KOPT-K1 (cell line): ENCODE measurements around the gene TULP3.

ENCODE experiments used
- H3K27ac ChIP-seq: fragments of 200-600 bp; sonication (generic); 2 replicates; pipeline ENCODE4 v1.5.1; 2016; ENCODE audit warnings: antibody characterized with exemption, mild to moderate bottlenecking, low read depth, low read length; ENCODE audit not compliant: poor library complexity, severe bottlenecking
- H3K36me3 ChIP-seq: fragments of 200-600 bp; sonication (generic); 2 replicates; pipeline ENCODE4 v1.5.1; 2017; ENCODE audit warnings: antibody characterized with exemption, mild to moderate bottlenecking, low read length, moderate library complexity; ENCODE audit not compliant: insufficient read depth
- H3K9me3 ChIP-seq: fragments of 200-600 bp; sonication (generic); 2 replicates; pipeline ENCODE4 v1.5.1; 2017; ENCODE audit warnings: antibody characterized with exemption, low read length, mild to moderate bottlenecking; ENCODE audit not compliant: insufficient read depth, poor library complexity, severe bottlenecking

Gene TULP3

DNA sequence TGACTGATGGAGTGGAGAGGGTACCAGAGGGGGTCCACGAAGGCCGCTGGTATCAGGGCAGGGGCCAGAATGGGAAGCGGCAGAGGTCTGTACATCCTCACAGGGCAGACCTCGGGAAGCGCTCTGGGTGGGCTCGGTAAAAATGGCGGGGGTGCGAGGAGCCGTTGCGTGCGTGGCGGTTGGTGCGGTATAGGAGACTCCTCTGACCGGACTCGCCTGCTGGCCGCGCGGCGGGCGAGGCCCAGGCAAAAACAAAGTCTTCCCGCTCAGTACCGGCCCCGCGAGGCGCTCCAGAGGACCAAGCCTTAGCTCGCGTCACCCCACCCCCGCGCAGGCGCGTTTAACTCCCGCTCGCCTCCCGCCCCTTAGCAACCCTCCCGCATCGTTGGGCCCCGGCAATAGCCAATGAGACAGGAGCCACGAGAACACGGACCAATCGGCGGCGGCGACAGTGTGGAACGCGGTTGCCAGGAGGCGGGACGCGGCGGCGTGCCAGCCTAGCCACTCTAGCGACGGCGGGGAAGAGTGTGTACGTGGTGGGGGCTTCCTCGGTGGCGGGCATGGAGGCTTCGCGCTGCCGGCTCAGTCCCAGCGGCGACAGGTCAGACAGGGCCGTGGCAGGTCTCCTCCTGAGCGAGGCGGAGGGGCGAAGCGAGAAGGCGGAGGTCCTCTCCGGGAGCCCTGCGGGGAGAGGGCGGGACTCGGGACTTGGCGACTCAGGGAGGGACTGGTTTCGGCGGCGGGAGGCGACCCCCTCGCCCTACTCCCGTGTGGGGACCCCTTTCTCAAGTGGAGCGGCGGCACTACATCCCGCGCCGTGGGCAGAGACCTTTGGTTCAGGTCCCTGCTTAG lies at the start of gene TULP3:
TULP3 (plus strand) TSS at position 504 of the 852 bp plus-strand sequence; CDS start at position 561, 57 bp downstream.
- H3K36me3 ChIP-seq, result peaks cover 40% of the 10 kb centered on the region
- no peaks in the 10 kb centered on the region for H3K9me3 ChIP-seq
- H3K27ac ChIP-seq, result peak within 1 kb of the TSS; percentile 77

DNA sequence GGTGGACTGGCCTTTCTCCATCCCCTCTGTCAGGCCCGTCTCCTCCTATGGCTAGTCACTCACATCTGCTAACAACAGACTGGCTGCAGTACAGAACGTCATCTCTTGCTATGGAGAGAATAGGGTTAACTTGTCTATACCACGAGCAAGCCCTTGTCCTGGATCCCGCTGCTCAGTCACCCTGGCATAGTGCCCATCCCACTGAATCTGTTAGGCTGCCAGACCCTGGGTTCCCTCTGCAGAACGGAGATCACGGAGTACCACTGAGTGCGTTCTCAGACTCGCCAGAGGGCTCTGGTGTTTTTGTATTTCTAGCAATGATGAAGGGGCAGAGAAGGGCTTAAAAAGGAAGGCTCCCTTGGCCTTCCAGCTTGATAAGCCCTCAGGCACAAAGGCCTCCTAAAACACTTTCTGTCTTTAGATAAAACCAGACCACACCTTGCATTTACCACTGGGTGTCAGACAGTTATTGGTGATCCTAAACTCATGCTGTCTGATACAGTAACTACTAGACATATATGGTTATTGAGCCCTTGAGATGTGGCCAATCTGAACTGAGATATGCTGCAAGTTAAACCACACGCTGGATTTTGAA lies 49.5 kb upstream of the TULP3 start:
- H3K36me3 ChIP-seq, result peaks cover 53% of the 10 kb centered on the region
- H3K27ac ChIP-seq, result no peak overlapping the region
- H3K9me3 ChIP-seq, result no peaks in the 10 kb centered on the region

DNA sequence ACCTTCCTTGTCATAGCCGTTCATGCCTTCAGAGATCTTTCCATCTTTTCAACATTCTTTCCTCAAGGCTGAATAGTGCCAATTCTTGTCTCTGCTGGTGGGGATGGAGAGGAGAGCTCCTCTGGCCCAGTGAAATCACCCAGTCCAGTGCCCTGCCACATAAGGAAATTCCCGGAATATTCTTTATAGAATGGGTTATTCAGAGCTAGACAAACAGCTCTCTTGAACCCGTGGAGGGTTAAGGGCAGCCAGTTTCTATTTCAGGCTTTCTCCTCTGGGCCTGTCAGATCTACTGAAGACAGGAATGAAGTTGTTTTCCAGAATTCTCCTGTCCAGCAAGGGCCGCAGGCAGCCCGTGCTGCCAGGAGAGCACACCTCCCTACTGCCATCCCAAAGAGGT lies 47.7 kb upstream of the TULP3 start:
- Histone ChIP-seq H3K36me3 (peaks cover 48% of the 10 kb centered on the region), H3K27ac (no peak overlapping the region), H3K9me3 (no peaks in the 10 kb centered on the region)

DNA sequence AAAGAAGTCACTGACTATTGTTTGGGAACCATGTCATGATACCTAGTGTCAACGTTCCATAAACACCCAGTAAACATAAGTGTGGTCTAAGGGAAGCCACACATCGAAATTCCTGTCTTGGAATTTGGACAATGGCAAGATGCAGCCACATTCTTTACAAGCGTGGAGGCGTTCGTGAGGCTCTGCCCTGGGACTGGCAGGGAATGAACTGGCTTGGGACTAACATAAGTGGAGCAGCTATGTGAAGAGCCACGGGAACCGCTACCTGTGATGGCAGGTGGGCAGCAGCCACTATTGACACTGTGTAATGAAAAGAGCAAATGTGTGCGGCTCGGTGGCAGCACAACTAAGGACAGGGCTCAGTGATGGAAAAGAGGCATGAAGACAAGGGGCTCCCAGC lies 45.9 kb upstream of the TULP3 start:
- Histone ChIP-seq H3K27ac (no peak overlapping the region), H3K36me3 (peaks cover 31% of the 10 kb centered on the region)

GRCh38 chr12:2845280-2845679 lies 45.4 kb upstream of the TULP3 start:
- peaks cover 29% of the 10 kb centered on the region for H3K36me3 ChIP-seq
- H3K9me3 ChIP-seq, result no peaks in the 10 kb centered on the region
- H3K27ac ChIP-seq, result no peak overlapping the region

More for the DNA sequence above, 45.9 kb upstream of the TULP3 start:
- H3K9me3 ChIP-seq, result no peaks in the 10 kb centered on the region

DNA sequence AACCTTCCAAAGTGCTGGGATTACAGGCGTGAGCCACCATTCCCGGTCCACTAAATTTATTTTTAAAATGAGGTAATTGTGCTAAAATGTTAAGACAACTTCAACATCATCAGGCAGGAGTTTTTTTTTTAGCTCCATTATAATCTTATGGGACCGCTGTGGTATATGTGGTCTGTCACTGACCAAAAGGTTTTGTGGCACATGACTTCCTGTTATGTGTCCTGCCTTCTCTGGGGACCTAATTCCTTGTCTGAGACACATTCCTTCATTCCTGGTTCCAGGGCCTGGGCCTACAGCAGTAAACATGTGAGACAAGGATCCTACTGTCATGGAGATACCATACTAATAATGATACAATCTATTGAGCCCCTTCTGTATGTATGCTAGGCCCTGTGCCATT lies 38.8 kb upstream of the TULP3 start:
- Histone ChIP-seq H3K9me3 (no peaks in the 10 kb centered on the region), H3K27ac (no peak overlapping the region), H3K36me3 (peaks cover 16% of the 10 kb centered on the region; the same call in 1 of the 2 replicates)

DNA sequence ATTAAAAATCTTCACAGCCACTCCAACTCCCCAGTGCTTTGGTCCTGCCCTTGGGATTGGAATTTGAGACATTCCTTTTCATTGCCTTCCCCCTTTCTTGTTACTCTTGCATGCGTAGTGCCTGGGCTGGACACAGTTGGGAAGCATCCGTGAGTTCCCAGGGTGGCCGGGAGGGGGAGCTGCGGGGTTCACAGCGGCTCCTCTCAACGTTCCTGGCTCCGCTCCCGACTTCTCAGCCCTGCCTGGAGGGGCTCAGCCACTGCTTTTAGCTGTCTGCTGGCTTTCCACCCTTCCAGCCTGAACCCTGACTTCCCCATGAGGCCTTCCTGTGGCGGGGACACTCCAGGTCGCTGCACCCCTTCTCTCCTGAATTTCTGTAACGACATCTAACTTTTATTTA lies 37.1 kb upstream of the TULP3 start:
- Histone ChIP-seq H3K9me3 (no peaks in the 10 kb centered on the region), H3K27ac (no peak overlapping the region), H3K36me3 (peaks cover 33% of the 10 kb centered on the region)

- Histone ChIP-seq H3K27ac (no peak overlapping the region), H3K9me3 (no peaks in the 10 kb centered on the region), H3K36me3 (peaks cover 46% of the 10 kb centered on the region)
These were observed 35.8 kb upstream of the TULP3 start for GRCh38 chr12:2854669-2855453.

- H3K36me3 ChIP-seq, result peaks cover 53% of the 10 kb centered on the region
- H3K9me3 ChIP-seq, result no peaks in the 10 kb centered on the region
- H3K27ac ChIP-seq, result no peak overlapping the region
These were observed 35.1 kb upstream of the TULP3 start for GRCh38 chr12:2855546-2855945.

GRCh38 chr12:2856051-2856450 lies 34.6 kb upstream of the TULP3 start:
- Histone ChIP-seq H3K9me3 (no peaks in the 10 kb centered on the region), H3K36me3 (peaks cover 58% of the 10 kb centered on the region), H3K27ac (no peak overlapping the region)

DNA sequence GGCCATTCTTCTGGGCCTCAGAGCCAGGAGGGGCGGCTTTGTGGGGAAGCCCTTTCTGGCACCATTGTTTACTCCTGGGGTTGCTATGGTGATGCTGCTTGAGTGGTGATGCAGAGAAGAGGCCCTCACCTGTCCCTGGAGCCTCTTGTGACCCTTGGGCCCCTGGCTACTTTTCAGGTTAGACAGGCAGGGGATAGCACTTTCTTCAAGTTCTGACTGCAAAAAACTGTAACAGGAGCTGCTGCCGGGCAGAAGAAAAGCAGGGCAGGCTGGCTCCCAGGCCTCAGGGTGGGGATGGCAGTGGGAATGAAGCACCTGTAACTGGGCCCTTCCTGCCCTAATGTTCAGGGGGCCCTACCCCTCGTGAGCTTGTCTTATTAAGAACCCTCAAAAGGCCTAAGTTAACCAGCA lies 33.7 kb upstream of the TULP3 start, which contains the start of gene TEX52:
TEX52 (minus strand) TSS at position 19 of the 411 bp plus-strand sequence; CDS start at position 6, 13 bp downstream.
- H3K27ac ChIP-seq, result no peak within 1 kb of the TSS
- no peaks in the 10 kb centered on the region for H3K9me3 ChIP-seq
- H3K36me3 ChIP-seq, result peaks cover 63% of the 10 kb centered on the region

DNA sequence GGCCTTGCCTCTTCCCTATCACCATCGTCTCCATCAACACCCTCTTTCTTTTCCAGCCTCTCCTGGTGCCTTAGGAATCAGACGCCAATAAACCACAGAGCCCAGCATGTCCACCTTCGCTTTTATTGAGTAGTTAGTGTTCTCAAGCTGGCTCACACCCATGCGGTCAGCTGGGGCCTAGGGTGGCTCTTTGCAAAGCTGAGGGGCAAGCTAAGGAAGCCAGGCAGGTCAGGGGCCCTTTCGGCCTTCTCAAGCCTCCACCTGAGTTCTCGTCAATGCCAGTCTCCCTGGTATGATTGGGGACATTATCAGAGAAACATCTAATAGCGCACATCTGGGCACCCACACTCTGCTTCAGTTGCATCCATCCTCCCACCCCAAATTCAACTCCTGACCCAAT lies 33.1 kb upstream of the TULP3 start:
- no peak overlapping the region for H3K27ac ChIP-seq
- peaks cover 66% of the 10 kb centered on the region for H3K36me3 ChIP-seq
- H3K9me3 ChIP-seq, result no peaks in the 10 kb centered on the region

- Histone ChIP-seq H3K9me3 (no peaks in the 10 kb centered on the region), H3K36me3 (peaks cover 74% of the 10 kb centered on the region), H3K27ac (no peak overlapping the region)
These were observed 32.4 kb upstream of the TULP3 start for GRCh38 chr12:2858334-2858733.

- no peak overlapping the region for H3K27ac ChIP-seq
These were observed 31.7 kb upstream of the TULP3 start for GRCh38 chr12:2858944-2859421.

DNA sequence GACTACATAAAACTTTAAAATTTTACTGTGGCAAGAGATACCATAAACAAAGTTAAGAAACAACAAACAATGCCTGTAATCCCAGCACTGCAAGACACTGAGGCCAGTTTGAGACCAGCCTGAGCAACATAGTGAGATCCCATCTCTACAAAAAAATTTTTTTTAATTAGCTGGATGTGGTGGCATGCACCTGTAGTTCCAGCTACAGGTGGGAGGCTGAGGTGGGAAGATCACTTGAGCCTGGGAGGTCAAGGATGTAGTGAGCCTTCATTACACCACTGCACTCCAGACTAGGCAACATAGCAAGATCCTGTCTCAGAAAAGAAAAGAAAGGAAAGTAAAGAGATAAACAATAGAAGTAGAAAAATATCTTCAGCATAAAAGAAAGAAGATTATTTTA lies 30.5 kb upstream of the TULP3 start:
- peaks cover 92% of the 10 kb centered on the region for H3K36me3 ChIP-seq
- H3K27ac ChIP-seq, result no peak overlapping the region
- H3K9me3 ChIP-seq, result no peaks in the 10 kb centered on the region

More at GRCh38 chr12:2858944-2859421, 31.7 kb upstream of the TULP3 start:
- Histone ChIP-seq H3K9me3 (no peaks in the 10 kb centered on the region), H3K36me3 (peaks cover 80% of the 10 kb centered on the region)
